ENCODE data around the gene RADX. TPM values are rescaled to one million over a fixed set of nuclear protein-coding genes. Genes with fewer than 3 reads are reported as not detected.

The RADX gene
- total RNA-seq, 1 experiment from 2014 or later, result 2.2 TPM

GRCh38 chrX:106692425-106693065 is 80.8 kb downstream of the RADX start:
- Mint-ChIP-seq H3K4me1 (ENCODE audit: low read depth, unreplicated experiment) (peaks cover 15% of the 10 kb centered on the region), H3K9me3 (ENCODE audit: unreplicated experiment) (no peaks in the 10 kb centered on the region), H3K4me3 (ENCODE audit: unreplicated experiment) (peak overlapping the region; percentile 76), H3K27ac (ENCODE audit: unreplicated experiment) (peak overlapping the region; percentile 92), H3K36me3 (ENCODE audit: insufficient read depth, unreplicated experiment) (peaks cover 10% of the 10 kb centered on the region), H3K27me3 (ENCODE audit: insufficient read depth, unreplicated experiment) (no peaks in the 10 kb centered on the region)
- H3K9me3 ChIP-seq, result no peaks in the 10 kb centered on the region
- DNase-seq, result peak; percentile 74 to 85
- intact Hi-C loops (cut with micrococcal nuclease; ENCODE audit: unreplicated experiment), result loop anchor here (1.0 to 10.0 kb wide), 8 partner anchors 24 to 208 kb away; partner anchors contain the start of genes RNF128 and TBC1D8B
- peak overlapping the region; percentile 2; the same call in 1 of the 2 replicates for H3K4me3 ChIP-seq (ENCODE audit: low read depth, low read length)
- no peaks in the 10 kb centered on the region for H3K36me3 ChIP-seq (ENCODE audit: control insufficient read depth, insufficient read depth, low read length)
- TF ChIP-seq CTCF (IDR thresholded peaks at IDR 0.05; ENCODE audit: insufficient read depth in 1 of 2, low read depth in 1 of 2, low read length in 1 of 2, severe bottlenecking in 1 of 2, unreplicated experiment in 1 of 2), result peak in 1 of 2 experiments; percentile 14
- ChIA-PET CTCF (interaction anchor here (0.7 to 1.2 kb wide), 3 partner anchors 50 to 267 kb away, joined by 3 to 6 read pairs (median 3); no protein-coding TSS in a partner anchor), POLR2A (interaction anchor here (1.0 to 1.2 kb wide), 3 partner anchors 34 to 109 kb away, joined by 3 to 8 read pairs (median 5); partner anchors contain the start of genes RNF128 and TBC1D8B)
- H3K4me1 ChIP-seq, result peaks cover 5% of the 10 kb centered on the region; the same call in 1 of the 2 replicates
- BruUV-seq (replicated peaks), result TSS peak; percentile 69
- no peaks in the 10 kb centered on the region for H3K27me3 ChIP-seq (replicated peaks; ENCODE audit: control insufficient read depth, insufficient read depth, low read length)

GRCh38 chrX:106696502-106696901 is 84.7 kb downstream of the RADX start:
- Mint-ChIP-seq H3K27ac (ENCODE audit: unreplicated experiment) (no peak overlapping the region), H3K9me3 (ENCODE audit: unreplicated experiment) (no peaks in the 10 kb centered on the region), H3K4me1 (ENCODE audit: low read depth, unreplicated experiment) (peaks cover 29% of the 10 kb centered on the region), H3K27me3 (ENCODE audit: insufficient read depth, unreplicated experiment) (no peaks in the 10 kb centered on the region), H3K36me3 (ENCODE audit: insufficient read depth, unreplicated experiment) (peaks cover 22% of the 10 kb centered on the region), H3K4me3 (ENCODE audit: unreplicated experiment) (peak overlapping the region; percentile 71)
- intact Hi-C loops (cut with micrococcal nuclease; ENCODE audit: unreplicated experiment), result loop anchor here (10.0 kb wide), 1 partner anchor 212 kb away; no protein-coding TSS in a partner anchor
- BruUV-seq (replicated peaks), result no TSS peak
- Histone ChIP-seq H3K4me3 (ENCODE audit: low read depth, low read length) (0 out of 2 replicates have a peak overlapping the region, but pooled peaks have one; percentile 7), H3K27me3 (replicated peaks; ENCODE audit: control insufficient read depth, insufficient read depth, low read length) (no peaks in the 10 kb centered on the region), H3K36me3 (ENCODE audit: control insufficient read depth, insufficient read depth, low read length) (no peaks in the 10 kb centered on the region), H3K4me1 (peaks cover 5% of the 10 kb centered on the region; the same call in 1 of the 2 replicates), H3K9me3 (no peaks in the 10 kb centered on the region)
- peak in 1 of 2 experiments; percentile 12 for TF ChIP-seq CTCF (IDR thresholded peaks at IDR 0.05; ENCODE audit: insufficient read depth in 1 of 2, low read depth in 1 of 2, low read length in 1 of 2, severe bottlenecking in 1 of 2, unreplicated experiment in 1 of 2)
- DNase-seq, result no peak
- ChIA-PET POLR2A (no interaction called here), CTCF (no interaction called here)

DNA sequence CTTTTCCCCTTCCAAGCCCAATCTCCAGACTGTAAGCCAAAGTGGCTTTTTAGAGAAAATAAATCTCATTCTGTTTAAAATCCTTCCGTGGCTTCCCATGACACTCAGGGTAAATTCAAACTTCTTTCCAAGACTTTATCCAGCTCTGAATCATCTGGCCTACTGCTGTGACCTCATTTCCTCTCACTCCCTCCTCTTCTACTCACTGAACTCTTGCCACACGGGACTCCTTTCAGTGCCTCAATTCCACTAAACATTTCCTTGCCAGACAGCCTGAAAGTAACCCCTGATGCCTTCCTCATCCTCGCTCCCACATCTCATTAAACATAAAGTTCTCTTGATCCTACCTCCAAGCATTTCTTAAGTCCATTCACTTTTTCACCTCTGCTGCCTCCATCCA is 86.9 kb downstream of the RADX start:
- no peak for TF ChIP-seq CTCF (IDR thresholded peaks at IDR 0.05; ENCODE audit: insufficient read depth in 1 of 2, low read depth in 1 of 2, low read length in 1 of 2, severe bottlenecking in 1 of 2, unreplicated experiment in 1 of 2)
- CTCF ChIA-PET, result no interaction called here
- H3K9me3 Mint-ChIP-seq (ENCODE audit: unreplicated experiment), result no peaks in the 10 kb centered on the region
- Histone ChIP-seq H3K36me3 (ENCODE audit: control insufficient read depth, insufficient read depth, low read length) (no peaks in the 10 kb centered on the region), H3K4me1 (no peaks in the 10 kb centered on the region), H3K27me3 (replicated peaks; ENCODE audit: control insufficient read depth, insufficient read depth, low read length) (no peaks in the 10 kb centered on the region), H3K4me3 (ENCODE audit: low read depth, low read length) (no peak overlapping the region), H3K9me3 (no peaks in the 10 kb centered on the region)
- H3K27ac Mint-ChIP-seq (ENCODE audit: unreplicated experiment), result no peak overlapping the region
- H3K4me1 Mint-ChIP-seq (ENCODE audit: low read depth, unreplicated experiment), result peaks cover 38% of the 10 kb centered on the region
- DNase-seq, result no peak
- H3K36me3 Mint-ChIP-seq (ENCODE audit: insufficient read depth, unreplicated experiment), result peaks cover 18% of the 10 kb centered on the region
- no peaks in the 10 kb centered on the region for H3K27me3 Mint-ChIP-seq (ENCODE audit: insufficient read depth, unreplicated experiment)
- BruUV-seq (replicated peaks), result no TSS peak
- intact Hi-C loops (cut with micrococcal nuclease; ENCODE audit: unreplicated experiment), result loop anchor here (10.0 kb wide), 1 partner anchor 214 kb away; no protein-coding TSS in a partner anchor
- POLR2A ChIA-PET, result no interaction called here
- H3K4me3 Mint-ChIP-seq (ENCODE audit: unreplicated experiment), result no peak overlapping the region

Data from Caco-2 (cell line).